ENCODE measurements around the gene AHNAK. TPM values are rescaled to one million over a fixed set of nuclear protein-coding genes. Genes with fewer than 3 reads are reported as not detected.

Gene AHNAK
- polyA plus RNA-seq, 1 donor: 359 TPM

DNA sequence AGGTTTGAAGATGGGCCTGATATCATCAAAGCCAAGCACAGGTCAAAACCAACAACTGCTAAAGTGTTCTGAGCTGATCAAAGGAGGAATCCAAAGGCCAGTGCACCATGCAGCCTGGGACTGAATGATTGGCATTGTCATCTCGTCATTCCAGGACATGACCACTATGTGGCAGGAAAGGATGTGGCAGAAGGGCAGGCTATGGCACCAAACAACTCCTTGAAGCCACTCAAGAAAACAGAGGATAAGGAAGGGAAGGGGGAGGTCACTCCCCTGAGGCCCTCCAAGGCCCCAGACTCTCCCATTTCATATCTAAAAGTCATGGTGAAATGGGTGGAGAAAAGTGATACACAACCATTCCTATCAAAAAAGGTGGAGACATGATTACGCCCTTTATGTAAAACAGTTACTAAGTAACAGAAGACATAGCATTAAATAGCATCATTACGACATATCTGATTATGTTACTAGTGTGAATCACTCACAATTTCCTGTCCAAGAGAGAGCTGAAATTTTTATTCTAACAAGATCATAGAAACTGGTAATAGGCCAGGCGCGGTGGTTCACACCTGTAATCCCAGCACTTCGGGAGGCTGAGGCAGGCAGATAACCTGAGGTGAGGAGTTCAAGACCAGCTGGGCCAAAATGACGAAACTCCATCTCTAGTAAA lies 49.3 kb downstream of the AHNAK start:
- DNase-seq: no peak

GRCh38 chr11:62496676-62497075 lies 49.9 kb downstream of the AHNAK start:
- no peak for DNase-seq

GRCh38 chr11:62494246-62494645 lies 52.4 kb downstream of the AHNAK start:
- DNase-seq: no peak

DNA sequence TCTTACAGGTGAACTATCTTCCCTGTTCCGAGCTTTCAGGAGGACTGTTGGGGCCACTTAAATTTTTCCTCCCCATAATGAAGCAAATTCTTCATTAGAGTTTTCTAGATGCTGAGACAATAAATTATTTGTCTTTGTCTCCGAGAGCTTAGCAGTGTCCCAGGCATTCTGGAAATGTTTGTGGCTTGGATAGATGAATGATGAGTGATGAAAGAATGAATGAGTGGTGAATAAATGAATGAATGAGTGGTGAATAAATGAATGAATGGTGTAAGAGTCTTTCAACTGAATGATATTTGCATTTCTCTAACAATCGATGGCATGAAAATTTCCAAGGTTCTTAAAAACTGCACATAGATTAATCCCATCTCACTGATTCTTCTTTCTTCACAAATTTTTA lies 52.8 kb downstream of the AHNAK start:
- DNase-seq: no peak

DNA sequence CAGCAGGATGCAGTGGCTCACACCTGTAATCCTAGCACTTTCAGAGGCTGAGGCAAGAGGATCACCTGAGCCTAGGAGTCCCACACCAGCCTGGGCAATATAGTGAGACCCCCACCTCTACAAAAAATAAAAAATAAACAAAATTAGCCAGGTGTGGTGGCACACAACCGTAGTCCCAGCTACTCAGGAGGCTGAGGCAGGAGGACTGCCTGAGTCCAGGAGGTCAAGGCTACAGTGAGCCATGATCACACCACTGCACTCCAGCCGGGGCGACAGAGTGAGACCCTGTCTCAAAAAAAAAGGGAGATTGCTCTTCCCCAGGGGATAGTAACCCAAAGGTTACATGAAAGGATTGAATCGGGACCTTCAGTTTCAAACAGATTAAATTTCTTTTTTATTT lies 54.0 kb downstream of the AHNAK start:
- DNase-seq: no peak

DNA sequence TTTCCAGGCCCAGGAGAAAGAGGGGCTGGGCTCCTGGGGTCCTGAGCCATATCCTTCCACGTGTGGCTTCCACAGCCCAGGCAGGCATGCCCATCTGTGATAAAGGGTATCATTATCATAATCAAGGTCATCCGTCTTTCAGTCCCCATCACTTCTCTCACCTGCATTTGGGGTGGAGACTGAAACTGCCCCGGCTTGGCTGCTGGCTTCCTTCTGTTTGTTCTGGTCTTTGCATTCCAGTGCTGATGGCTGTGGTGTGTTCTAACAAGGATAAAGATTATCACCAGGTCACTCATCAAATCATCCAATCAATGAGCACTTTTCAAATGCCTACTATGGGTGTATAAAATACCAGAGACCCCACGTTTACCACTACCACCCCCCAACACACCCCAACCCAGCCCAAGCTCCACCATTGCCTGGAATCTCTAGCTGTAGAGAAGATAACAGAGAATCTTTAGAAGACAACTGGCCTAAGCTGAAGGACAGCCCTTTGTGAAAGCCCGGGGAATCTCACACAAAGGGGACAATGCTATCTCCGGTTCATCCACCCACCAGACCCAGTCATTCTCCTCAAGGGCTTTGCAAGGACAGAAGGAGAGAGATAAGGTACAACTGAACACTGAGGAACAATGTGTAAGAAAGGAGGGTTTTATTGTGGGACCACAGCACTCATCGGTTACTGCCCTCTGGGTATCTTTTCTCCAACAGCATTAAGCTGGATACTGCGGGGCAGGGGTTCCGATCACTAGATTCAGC lies 54.9 kb downstream of the AHNAK start:
- DNase-seq: no peak

GRCh38 chr11:62489204-62489603 lies 57.4 kb downstream of the AHNAK start:
- DNase-seq: no peak

DNA sequence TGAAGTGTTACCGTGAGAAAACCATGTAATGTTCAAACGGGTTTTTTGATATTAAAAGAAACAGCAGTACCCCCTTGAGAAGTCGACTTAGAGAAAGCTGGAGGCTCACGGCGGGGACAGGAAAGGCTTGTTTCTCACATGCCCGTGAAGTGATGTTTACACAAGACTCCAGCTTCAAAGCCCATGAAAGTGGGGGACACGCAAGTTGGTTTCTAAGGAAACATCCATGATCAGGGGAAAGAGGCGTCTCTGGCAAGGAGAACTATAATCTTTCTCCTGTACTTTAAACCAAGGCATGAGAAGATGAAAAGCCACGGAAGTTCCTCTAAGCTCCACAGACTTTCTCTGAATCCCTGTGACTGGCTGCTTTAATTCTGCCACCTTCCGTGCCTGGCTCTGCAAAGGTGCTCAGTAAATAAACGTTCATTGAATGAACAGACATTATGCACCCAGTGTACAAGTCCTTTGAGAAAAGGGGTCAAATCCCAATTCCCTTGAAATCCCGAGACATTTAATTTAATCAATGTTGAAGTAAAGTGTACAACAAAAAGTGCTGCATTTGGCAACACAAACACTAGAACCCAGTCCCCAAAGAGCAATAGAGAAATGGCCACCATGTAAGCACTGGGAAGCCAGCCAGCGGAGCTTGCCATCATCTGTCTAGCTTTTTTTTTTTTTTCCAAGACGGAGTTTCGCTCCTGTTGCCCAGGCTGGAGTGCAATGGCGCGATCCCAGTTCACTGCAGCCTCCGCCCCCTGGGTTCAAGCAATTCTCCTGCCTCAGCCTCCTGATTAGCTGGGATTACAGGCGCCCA lies 58.7 kb downstream of the AHNAK start:
- DNase-seq: no peak

DNA sequence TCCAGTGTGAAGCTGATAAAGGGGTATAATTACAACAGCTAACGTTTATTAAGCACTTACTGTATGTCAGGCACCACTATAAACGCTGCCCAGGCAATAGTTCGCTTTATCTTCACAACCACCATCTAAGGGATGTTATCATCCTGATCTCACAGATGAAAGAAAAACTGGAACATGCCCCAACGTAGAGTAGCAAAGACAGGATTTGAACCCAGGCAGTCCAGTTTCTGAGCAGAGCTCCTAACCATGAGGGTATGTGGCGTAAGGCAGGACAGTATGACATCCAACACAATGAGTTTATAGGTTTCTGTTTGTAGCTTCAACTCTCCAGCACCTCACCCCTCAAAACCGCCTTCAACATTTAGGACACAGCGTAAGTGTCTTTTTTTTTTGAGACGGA lies 59.5 kb downstream of the AHNAK start:
- no peak for DNase-seq

DNA sequence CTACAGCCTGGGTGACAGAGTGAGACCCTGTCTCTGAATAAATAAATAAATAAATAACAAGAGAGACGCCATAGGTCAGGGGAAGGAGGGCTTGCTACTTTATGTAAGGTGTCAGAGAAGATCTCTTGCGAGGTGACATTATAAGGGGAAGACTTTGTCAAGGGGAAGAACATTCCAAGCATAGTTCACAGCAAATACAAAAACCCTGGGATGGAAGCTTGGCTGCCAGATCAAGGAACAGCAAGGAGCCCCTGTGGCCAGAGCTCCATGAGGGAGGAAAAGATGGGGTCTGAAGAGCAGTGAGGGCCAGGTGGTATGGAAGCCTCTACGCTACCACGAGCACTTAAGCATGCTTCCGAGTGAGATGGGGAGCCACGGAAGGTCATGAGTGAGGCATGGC lies 62.3 kb downstream of the AHNAK start:
- DNase-seq: no peak

- DNase-seq: no peak
Measured at GRCh38 chr11:62482753-62483152, 63.9 kb downstream of the AHNAK start.

DNA sequence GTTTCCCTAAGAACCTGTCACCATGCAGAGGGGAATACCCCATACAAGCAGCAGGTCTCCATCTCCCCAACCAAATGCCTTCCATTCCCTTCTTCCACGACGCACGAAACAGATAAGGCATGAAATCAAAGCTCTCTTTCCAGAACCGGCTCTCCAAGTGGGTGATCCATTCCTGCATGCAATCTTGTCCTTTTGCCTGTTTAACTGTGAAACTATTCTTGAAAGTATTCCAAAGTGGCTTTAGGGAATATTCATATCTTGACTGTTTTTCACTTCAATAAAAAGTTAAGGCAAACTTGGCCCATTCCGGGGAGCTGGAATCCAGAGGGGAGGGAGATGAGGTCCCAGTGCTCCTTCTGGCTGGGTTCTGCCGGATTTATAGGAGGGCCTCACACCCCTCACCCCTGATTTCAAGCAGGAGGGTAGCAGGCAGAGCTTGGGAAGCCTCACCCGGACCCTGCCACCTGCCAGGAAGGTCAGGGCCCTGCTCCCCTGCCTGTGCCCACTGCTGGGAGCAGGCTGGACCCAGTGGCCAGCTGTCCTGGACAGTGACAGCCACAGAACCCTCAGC lies 66.9 kb downstream of the AHNAK start:
- DNase-seq: no peak

GRCh38 chr11:62477927-62478326 lies 68.7 kb downstream of the AHNAK start:
- no peak for DNase-seq

DNA sequence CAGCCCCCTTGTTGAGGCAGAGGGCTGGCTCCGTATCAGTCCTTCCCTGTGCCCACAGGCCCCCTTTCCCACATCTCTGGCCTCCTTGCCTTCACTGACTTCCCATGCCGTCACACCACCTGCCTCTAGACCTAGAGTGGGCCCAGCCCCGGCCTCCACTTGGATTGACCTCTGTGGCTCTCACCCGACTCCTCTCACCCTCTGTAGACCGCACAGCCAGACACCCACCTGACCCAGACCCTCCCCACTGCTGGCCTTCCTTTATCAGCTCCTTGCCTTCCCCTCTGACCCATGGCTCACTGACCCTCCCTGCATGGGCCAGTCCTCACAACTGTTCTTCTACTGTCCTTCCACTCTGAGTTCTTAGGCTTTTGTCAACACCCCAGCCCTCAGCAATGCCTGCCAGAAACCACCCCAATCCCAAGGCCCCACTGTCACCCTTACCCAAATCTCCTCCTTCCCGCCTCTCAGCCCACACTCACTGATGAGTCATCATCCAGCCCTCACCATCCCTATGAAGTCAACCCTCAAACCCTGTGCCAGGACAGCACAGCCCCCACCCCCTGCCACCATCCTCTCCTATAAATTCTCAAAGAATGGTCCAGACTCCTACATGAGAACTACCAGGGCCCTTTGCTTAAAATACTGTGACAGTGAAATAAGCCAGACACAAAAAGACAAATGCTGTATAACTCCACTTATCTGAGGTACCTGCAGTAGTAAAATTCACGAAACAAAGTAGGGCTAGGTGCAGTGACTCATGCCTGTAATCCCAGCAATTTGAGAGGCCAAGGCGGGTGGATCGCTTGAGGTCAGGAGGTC lies 74.3 kb downstream of the AHNAK start:
- DNase-seq: no peak

DNA sequence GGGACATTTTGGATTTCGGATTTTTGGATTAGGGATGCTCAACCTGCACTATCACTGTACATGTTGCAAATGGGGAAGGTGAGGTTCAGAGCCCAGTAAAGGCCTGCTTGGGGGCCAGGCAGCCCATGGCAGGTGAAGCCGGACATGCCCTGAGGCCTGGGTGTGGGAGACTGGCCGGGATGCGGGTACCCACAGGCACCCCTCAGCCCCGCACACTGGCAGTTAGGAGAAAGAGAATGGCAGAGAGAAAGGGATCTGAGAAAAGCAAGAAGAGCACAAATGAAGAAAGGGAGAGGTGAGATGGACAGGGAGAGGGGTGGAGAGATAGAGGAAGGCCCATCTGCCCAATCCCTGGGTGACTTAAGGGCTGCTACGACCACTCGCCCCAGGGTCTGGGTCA lies 75.0 kb downstream of the AHNAK start:
- no peak for DNase-seq

GRCh38 chr11:62468577-62468976 lies 78.0 kb downstream of the AHNAK start:
- no peak for DNase-seq

- DNase-seq: no peak
Measured at GRCh38 chr11:62466444-62466843, 80.2 kb downstream of the AHNAK start.

DNA sequence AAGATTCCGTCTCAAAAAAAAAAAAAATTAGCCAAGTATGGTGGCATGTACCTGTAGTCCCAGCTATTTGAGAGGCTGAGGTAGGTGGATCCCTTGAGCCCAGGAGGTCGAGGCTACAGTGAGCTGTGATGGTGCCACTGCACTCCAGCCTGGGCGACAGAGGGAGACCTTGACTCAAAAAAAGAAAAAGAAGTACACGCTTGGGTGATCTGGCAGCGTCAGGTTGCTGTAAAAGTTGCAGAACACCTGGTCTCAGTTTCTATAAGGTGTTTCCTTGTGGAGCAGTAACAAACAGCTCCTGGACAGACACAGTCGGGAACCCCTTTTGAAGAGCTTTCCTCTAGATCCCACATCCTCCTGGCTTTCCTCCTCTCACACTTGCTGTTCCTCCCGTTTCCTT lies 82.0 kb downstream of the AHNAK start:
- DNase-seq: no peak

DNA sequence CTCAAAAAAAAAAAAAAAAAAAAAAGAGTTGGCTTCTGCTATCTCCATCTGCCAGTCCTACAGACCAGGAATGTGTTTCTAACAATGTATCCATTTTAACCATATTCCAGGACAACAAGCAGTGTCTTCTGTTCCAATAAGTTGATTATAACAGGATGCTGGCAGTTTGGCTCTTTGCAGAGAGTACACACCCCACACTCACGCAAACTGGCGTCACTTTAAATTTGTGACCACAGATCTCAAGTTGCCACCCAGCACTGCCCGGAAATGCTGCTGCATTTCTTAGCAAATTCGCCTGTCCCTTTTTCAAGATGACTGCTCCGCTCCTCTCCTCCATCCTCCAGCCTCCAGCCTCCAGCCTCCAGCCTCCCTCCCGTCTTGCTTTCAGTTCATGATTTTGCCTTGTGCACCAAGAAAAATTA lies 83.5 kb downstream of the AHNAK start:
- no peak for DNase-seq

DNA sequence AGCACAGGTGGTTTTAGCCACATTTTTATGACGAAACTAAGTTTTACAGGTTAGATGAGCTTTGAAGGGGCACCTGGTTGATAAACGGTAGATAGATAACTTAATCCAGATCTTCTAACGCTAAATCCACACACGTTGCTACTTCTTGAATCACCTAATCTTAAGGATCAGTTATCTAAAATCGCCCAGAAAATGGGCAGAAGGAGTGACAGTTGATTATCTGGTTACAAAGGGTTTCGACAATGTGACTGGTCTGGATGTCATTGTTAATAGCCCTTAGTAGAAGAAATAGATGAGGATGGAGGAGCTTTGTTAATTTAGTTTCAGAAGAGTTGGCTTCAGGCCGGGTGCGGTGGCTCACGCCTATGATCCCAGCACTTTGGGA lies 84.1 kb downstream of the AHNAK start:
- no peak for DNase-seq

GRCh38 chr11:62461740-62462507 lies 84.7 kb downstream of the AHNAK start:
- DNase-seq: no peak

DNA sequence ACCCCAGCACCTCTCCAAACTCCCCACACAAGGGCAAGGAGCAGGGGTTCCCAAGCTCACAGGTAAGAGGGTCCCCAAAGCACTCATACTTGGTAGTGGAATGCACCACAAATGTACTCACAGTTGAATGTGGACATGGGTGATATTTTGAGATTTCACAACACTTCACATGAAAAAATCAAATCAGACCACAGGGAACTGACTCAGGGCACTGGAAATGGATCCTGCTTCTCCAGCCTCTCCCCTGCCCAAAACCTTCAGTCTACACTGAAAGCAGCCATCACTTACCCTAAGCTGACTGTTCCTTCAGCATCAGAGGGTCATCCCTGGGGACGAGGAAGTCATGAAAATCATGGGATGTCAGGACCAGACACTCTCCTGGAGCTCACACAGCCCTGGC lies 87.5 kb downstream of the AHNAK start:
- DNase-seq: no peak

Data from hindlimb muscle (tissue), 1 donor.